IPS-NIHi11 (cell line): ENCODE results near the gene EVL.

Source experiments
- DNase-seq: peaks from one replicate; pipeline ENCODE4 v3.0.0; 2012; ENCODE audit warnings: mixed read lengths, low spot score

Gene EVL

GRCh38 chr14:100085462-100085861 is 20.2 kb downstream of the EVL start:
- DNase-seq: no peak

DNA sequence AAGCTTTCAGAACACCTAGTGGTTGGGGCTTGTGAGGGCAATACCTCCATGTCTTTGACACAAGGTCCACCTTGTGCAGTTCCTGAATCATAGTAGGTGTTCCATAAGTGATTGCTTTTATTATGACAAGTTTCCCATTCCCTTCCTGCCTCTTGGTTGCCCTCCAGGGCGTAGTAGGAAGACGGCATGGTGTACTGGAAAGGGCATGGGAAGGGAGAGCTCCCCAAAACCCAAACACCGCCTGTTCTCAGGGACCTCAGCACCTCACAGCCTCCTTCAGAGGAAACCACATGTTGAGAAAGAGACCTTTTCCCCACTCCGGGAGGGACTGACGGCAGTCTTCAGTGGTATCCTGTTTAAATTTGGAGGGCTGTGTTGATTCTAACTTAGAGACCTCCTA is 21.1 kb downstream of the EVL start:
- DNase-seq: no peak

DNA sequence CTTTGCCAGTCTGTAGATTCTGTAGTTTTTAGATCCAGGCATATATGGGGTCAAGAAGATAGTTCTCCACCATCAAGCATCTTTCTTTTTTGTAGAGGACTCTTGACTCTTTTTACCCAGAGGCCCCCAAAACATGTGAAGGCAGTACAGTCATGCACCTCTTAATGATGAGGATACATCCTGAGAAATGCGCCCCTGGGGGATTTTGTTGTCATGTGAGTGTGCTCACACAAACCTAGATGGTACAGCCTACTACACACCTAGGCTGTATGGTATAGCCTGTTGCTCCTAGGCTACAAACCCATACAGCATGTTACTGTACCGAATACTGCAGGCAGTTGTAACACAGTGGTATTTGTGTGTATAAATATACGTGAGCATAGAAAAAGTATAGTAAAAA is 23.0 kb downstream of the EVL start:
- no peak for DNase-seq

GRCh38 chr14:100091386-100091785 is 26.2 kb downstream of the EVL start:
- no peak for DNase-seq

- DNase-seq: no peak
Measured at GRCh38 chr14:100092832-100093231, 27.6 kb downstream of the EVL start.

DNA sequence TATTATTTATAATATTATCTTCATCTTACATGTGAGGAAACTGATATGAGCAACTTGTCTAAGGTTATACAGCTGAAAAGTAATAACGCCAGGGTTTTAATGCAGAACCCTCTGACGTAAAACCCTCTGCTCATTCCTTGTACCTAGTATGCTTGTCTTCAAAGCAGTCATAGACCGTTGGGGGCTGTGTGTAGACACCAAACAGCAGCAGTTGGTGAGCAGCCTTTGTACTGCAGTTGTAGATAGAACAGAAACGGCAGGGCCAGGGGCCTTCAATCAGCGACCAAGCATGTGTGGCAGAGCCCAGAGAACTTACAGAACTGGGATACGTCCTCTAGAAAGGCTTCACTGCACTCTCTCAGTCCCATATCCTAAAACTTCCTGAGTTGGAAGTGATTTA is 28.1 kb downstream of the EVL start:
- DNase-seq: no peak

DNA sequence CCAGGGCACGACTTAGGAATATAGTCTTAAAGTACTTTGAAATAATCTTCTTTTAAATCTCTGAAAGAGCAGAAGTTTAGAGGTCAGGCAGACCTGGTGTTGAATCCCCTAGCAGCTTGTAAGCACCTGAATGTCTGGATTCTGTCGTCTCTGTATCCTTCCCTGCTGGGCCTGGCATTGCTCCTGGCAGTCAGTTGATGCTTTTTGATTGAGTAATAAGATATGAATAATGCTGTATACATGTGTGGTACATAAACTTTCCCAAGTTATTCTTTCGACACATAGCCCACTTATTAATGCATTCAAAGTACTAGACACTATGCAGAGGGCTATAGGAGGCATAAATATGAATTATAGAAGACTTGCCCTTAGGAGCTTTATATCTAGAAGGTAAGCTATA is 31.4 kb downstream of the EVL start:
- DNase-seq: no peak

GRCh38 chr14:100098171-100098570 is 32.9 kb downstream of the EVL start:
- no peak for DNase-seq

DNA sequence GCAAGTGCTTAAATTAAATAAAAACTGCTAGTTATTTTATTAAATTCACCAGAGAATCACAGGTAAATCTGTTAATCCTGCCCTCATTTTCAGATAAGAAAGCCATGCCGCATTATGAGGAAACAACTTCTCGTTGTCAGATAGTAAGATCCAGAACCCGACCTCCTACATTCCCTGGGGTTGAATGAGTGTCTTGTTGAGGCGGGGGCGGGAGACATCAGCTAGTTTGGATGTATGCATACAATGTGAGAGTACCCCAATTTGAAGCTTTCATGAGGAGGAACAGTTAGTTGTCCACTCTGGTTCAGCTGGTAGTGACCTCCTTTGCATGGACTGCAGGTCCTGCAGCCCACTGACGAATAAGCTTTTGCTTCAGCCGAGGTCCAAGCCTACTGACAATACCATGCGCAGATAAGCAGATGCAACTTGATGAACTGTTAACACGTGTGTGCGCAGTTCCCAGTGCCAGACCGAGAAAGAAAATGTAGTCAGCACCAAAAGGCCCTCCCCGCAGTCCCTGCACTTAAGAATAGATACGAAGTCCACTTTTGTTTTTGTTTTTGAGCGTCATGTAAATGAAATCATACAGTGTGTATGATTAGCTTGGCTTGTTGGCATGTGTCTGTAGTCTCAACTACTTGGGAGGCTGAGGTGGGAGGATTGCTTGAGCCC is 34.9 kb downstream of the EVL start:
- DNase-seq: no peak

DNA sequence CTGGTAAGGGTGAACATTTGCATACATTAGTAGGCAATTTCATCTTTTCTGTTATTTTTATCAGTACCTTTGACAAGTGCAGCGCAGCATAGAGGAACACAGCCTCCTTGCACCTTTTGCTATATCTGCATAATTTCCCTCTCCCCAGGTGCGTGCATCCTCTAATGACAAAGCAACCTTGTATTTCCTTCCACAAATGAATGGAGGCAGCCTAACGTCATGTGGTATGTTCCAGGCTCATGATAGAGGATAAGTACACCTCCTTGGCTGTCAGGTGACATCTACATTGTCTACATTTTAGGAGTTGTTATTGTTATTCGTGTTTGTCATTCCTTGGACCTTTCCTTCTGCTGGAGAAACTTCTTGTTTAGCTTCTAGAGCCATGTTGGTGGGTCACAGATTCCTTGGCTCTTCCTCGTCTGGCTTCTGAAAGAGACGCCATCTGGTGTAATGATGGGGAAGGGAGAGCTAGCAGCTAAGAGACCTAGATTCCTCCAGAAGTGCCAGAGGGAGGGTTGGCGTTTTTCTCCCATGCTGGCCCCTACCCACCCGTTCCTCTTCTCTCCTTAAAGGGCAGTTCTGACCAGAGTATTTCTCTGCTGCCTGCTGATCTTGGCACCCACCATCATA is 37.0 kb downstream of the EVL start:
- DNase-seq: no peak

DNA sequence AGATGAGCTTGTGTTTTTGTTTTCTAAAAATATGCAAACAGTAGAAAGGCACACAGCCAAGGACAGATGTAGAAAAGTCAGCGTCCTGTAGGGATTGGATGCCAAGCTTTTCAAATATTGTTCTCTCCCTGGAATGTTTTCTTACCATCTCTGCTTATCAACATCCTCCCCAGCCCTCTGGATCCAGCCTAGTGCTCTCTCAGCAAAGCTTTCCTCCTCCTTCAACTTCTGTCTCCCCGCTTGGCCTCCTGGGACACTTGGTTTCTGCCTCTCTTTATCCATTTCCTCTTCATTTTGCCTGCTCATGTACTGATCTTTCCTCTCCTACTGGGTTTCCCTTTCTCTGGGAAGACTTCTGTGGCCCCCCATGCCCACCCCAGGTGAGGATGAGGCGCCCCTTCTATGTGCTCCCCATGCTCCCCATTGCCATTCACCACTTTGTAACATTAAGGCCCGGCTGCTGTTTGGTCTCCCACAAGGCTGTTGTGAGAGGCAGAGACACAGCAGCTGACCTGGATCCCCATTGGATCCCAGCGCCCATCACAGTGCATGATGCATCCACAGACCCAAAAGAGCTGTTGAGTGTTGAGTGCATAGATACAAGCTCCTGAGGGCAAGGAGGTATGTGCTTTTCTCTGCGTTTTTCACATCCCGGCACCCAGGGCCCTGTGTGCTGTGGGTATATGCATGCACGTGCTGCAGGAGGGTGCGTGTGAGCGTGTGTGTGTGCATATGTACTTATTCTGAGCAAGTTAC is 38.2 kb downstream of the EVL start:
- DNase-seq: no peak

- no peak for DNase-seq
Measured at GRCh38 chr14:100104006-100104352, 38.8 kb downstream of the EVL start.

DNA sequence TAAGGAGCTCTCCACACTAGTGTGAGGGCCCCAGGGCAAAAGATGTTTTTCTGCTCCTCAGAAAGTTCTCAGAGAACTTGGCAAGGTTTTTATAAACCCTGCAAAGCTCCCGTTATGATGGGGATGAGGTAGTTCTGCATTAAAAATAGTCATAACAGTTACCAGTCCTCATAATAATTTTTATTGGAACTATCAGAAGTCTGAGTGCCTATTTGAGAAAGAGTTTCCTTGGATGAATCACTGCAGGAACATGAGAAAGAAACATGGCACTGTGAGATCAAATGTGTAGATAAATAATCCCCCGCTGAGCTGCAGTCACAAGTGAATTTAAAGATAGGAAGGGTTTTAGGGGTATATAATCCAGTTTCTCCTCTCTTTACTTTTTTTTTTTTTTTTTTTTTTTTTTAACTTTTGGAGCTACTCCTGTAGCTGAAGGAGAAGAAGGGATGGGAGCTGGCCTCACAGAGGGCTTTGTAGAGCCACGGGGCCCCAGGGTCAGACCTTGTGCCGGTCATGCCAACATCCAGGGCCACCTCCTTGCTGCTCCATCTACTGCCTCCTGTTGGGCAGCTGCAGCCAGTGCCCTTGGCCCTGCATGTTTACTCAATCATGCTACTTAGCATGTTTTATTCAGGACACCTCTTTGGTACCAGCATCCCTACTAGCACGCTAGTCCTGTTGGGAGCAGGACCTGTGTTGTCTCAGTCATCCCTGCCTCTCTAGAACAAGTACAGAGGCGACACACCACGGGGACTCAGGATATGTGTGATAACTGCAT is 39.5 kb downstream of the EVL start:
- DNase-seq: no peak

DNA sequence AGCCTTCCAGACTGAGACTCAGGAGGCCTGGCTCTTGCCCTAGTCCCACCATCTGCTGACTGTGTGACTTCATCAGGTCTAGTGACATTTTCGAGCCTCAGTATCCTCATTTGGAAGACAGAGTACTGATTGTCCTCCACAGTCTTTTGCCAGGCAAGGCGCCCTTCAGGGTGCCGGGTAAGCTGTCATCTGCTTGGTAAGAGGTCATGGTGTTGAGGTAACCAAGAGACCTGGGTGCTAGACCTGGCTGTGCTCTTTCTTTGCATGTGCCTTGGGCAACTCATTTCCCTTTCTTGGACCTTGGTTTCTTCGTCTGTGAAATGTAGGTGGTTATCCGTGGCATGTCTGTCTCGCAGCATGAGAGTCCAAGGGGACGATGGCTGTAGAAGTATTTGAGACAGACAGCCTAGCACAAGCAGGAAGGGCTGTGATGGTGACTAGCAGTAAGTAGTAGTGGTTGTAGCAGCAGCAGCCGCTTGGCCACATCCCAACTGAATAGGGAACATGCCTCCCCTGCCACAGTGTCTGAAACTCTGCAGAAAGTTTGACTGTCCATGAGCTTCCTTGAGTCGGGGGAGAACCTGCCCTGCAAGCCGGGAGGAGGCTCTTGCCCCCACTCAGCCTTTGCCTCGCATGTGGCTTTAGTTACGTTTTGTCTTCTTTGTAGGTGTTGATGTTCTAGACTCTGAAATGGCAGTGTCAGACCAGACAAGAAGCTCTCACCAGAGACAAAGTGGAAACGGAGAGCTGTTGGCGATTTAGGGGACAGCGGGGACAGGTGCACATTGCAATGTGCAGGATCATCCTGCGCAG is 40.3 kb downstream of the EVL start:
- DNase-seq: no peak

- DNase-seq: no peak
Measured at GRCh38 chr14:100106250-100107112, 41.3 kb downstream of the EVL start.

DNA sequence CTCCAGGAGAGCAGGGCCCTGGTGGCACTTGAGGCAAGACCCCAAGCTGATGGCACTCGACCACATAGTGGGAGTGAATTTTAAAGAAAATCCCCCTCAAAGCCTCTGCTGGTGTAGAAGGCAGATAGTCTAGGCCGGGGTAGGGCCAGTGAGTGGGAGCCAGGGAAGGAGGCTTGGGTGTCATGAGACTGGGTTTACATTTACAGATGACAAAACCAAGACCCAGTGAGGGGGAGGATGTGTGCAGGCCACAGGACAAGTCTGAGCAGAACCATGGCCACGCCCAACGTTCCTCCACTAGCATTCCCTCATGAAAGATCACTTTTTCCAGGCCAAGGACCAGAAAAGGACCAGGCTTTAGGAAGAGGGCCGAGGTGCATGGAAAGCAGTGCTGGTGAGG is 42.0 kb downstream of the EVL start:
- DNase-seq: no peak

- DNase-seq: peak; percentile 93
Measured at GRCh38 chr14:100108042-100108825, 43.0 kb downstream of the EVL start.

DNA sequence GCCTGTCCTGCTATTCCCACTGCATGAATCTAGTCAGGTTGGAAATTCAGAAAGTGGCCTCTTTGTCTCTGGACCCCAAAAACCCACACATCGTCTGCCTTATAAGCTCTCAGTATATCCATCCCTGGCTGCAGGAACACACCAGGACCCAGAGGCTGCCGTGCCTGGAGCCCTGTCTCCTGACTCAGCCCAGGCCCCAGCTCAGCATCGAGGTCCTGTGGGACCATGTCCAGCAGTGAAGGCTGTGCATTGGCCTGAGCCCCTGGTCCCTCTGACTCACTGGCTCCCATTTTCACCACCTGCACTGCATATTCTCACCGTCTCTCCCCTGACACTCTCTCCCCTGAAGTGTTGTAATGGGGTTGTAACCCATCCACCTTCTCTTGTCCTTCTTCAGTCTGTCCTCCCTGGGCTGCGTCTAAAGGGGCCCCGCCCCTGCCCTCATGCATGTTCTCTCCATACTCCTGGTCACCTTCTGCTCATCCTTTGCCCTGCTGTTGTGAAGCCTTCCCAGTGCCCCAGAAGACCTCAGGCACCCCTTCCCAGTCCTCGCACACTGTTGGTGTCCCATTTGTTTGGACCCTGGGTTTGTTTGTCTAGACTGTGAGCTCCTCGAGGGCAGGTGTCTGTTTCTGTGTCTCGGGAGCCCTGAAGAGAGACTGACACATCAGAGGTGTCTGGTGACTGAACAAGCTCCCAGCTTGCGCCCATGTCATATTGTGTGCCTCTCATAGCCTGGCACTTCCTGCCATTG is 43.8 kb downstream of the EVL start:
- no peak for DNase-seq

- DNase-seq: no peak
Measured at GRCh38 chr14:100109594-100109955, 44.4 kb downstream of the EVL start.
